ENCODE results near the gene PDE1A. TPM values are rescaled to one million over a fixed set of nuclear protein-coding genes. Genes with fewer than 3 reads are reported as not detected.

PDE1A gene
- total RNA-seq, 3 donors from 2014 or later (not counting 1 experiment from before 2014, with no cell fraction given): not detected

DNA sequence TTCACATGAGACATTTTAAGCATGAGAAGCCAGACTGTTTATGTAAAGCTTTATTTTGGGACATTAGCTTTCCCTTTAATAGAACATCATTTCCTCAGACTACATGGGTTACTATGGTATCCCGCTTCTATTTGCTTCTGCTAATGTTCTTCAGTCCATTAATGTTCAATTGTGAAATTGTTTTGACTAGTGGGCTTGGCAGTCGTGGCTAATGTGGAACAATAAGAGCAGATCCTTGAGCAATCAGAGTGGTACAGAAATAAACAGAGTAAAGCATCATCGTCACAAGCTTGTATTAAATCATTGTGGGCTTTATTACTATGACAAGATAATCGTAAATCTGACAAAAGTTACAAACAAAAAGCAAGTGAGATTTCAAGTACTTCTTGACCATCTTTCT lies 60.2 kb downstream of the PDE1A start:
- TF ChIP-seq, protein P1, sequence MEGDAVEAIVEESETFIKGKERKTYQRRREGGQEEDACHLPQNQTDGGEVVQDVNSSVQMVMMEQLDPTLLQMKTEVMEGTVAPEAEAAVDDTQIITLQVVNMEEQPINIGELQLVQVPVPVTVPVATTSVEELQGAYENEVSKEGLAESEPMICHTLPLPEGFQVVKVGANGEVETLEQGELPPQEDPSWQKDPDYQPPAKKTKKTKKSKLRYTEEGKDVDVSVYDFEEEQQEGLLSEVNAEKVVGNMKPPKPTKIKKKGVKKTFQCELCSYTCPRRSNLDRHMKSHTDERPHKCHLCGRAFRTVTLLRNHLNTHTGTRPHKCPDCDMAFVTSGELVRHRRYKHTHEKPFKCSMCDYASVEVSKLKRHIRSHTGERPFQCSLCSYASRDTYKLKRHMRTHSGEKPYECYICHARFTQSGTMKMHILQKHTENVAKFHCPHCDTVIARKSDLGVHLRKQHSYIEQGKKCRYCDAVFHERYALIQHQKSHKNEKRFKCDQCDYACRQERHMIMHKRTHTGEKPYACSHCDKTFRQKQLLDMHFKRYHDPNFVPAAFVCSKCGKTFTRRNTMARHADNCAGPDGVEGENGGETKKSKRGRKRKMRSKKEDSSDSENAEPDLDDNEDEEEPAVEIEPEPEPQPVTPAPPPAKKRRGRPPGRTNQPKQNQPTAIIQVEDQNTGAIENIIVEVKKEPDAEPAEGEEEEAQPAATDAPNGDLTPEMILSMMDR (IDR thresholded peaks at IDR 0.05): no peak
- Histone ChIP-seq H3K4me3 (ENCODE audit: low read length) (no peak overlapping the region), H3K4me1 (ENCODE audit: control insufficient read depth, insufficient read depth, low read length) (no peaks in the 10 kb centered on the region), H3K36me3 (ENCODE audit: control insufficient read depth, insufficient read depth, low read length) (no peaks in the 10 kb centered on the region), H3K27ac (ENCODE audit: low read length) (no peak overlapping the region), H3K9me3 (ENCODE audit: control insufficient read depth, insufficient read depth, low read length) (no peaks in the 10 kb centered on the region), H3K27me3 (ENCODE audit: control insufficient read depth, insufficient read depth, low read length) (no peaks in the 10 kb centered on the region)
- Mint-ChIP-seq H3K4me1 (no peaks in the 10 kb centered on the region), H3K36me3 (no peaks in the 10 kb centered on the region), H3K27me3 (ENCODE audit: low read depth in 2 of 2) (no peaks in the 10 kb centered on the region), H3K9me3 (peaks cover 13 to 16% of the 10 kb centered on the region in 2 donors), H3K27ac (no peak overlapping the region), H3K4me3 (no peak overlapping the region)
- WGBS (ENCODE audit: insufficient coverage): 81% methylated on average over 3 of the region's 4 CpGs
- no peak for DNase-seq
- intact Hi-C loops (cut with micrococcal nuclease): no loop called here
- no peak for ATAC-seq

DNA sequence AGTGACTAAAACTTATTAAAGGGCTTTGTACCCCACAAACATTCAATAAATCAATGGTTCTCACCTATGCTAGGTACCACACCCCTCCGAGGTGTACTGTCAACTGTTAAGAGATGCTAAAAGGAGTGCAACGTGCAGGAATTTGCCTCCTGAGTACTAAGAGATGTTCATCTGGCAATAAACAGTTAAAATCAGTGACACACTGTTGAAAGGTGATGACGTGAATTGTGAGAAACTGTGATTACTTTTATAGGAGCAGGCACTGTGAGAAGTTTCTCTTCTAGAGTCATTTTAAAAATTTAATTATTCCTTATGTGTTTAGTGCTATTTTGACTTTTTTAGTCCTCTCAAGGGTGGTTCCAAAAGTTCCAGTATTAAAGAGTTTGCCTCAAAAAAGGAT lies 61.0 kb downstream of the PDE1A start:
- Mint-ChIP-seq H3K36me3 (no peaks in the 10 kb centered on the region), H3K27me3 (ENCODE audit: low read depth in 2 of 2) (no peaks in the 10 kb centered on the region), H3K4me1 (no peaks in the 10 kb centered on the region), H3K4me3 (no peak overlapping the region), H3K27ac (no peak overlapping the region), H3K9me3 (peaks cover 13 to 16% of the 10 kb centered on the region in 2 donors)
- Histone ChIP-seq H3K4me3 (ENCODE audit: low read length) (no peak overlapping the region), H3K36me3 (ENCODE audit: control insufficient read depth, insufficient read depth, low read length) (no peaks in the 10 kb centered on the region), H3K4me1 (ENCODE audit: control insufficient read depth, insufficient read depth, low read length) (no peaks in the 10 kb centered on the region), H3K27ac (ENCODE audit: low read length) (no peak overlapping the region), H3K9me3 (ENCODE audit: control insufficient read depth, insufficient read depth, low read length) (no peaks in the 10 kb centered on the region), H3K27me3 (ENCODE audit: control insufficient read depth, insufficient read depth, low read length) (no peaks in the 10 kb centered on the region)
- intact Hi-C loops (cut with micrococcal nuclease): no loop called here
- no peak for ATAC-seq
- 75% methylated on average over 3 of the region's 3 CpGs for WGBS (ENCODE audit: insufficient coverage)
- DNase-seq: no peak
- TF ChIP-seq, protein P1 (IDR thresholded peaks at IDR 0.05): no peak

DNA sequence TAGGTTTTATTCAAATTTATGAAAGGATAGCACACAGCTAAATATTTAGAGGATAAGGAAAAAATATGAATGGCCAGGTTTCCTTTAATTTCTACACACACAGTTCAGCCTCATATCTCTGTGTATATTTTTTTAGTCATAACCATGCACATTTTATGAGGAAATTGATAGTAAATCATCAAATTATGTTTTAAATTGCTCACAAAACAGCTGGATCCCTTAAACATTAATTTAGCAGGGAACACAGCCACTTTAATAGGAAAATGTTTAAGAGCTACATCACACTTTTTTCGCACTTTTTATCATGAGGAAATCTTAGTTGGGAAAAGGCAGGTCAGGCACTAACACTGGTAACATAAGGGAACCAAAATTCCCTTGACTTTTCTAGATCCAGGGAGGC lies 65.4 kb downstream of the PDE1A start:
- ATAC-seq: no peak
- Histone ChIP-seq H3K36me3 (ENCODE audit: control insufficient read depth, insufficient read depth, low read length) (no peaks in the 10 kb centered on the region), H3K9me3 (ENCODE audit: control insufficient read depth, insufficient read depth, low read length) (no peaks in the 10 kb centered on the region), H3K4me3 (ENCODE audit: low read length) (no peak overlapping the region), H3K4me1 (ENCODE audit: control insufficient read depth, insufficient read depth, low read length) (no peaks in the 10 kb centered on the region), H3K27me3 (ENCODE audit: control insufficient read depth, insufficient read depth, low read length) (no peaks in the 10 kb centered on the region), H3K27ac (ENCODE audit: low read length) (no peak overlapping the region)
- whole genome bisulfite sequencing (ENCODE audit: insufficient coverage): 100% methylated on average over 1 of the region's 1 CpG
- no peaks in the 10 kb centered on the region for H3K4me1 Mint-ChIP-seq
- H3K4me3 Mint-ChIP-seq: no peak overlapping the region
- TF ChIP-seq, protein P1 (IDR thresholded peaks at IDR 0.05): no peak
- no peak overlapping the region for H3K27ac Mint-ChIP-seq
- no peaks in the 10 kb centered on the region for H3K27me3 Mint-ChIP-seq (ENCODE audit: low read depth in 2 of 2)
- H3K36me3 Mint-ChIP-seq: no peaks in the 10 kb centered on the region
- intact Hi-C loops (cut with micrococcal nuclease): no loop called here
- peaks cover 12% of the 10 kb centered on the region in 2 donors for H3K9me3 Mint-ChIP-seq
- no peak for DNase-seq

DNA sequence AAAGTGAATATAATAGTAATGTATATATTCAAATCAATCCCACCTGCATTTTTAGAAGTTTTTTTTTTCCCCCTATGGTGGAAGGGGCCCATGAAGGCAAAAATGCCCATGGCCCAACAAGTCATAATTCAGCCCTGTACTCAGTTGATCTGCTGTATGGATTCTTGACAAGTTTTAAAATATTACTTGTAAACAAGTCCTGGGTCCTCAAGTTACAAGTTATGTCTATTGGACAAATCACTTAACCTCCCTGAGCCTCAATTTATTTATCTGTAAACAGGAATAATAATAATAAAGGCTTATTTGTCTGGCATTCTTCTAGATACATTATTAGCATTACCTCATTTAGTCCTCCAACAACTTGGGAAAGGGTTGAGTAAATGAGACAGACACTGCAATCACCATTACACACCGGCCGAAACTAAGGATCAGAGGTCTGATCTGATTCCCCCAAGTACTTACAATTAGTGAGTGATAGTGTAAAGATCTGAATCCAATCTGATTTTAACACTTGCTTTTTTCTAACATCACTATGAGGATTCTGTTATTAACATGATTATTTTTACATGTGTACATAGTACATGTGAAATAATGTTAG lies 66.1 kb downstream of the PDE1A start:
- intact Hi-C loops (cut with micrococcal nuclease): no loop called here

More for the DNA sequence above, 66.1 kb downstream of the PDE1A start:
- no peak for DNase-seq
- Mint-ChIP-seq H3K27me3 (ENCODE audit: low read depth in 2 of 2) (no peaks in the 10 kb centered on the region), H3K36me3 (no peaks in the 10 kb centered on the region), H3K4me3 (no peak overlapping the region), H3K4me1 (no peaks in the 10 kb centered on the region), H3K9me3 (peaks cover 12% of the 10 kb centered on the region in 2 donors), H3K27ac (no peak overlapping the region)
- Histone ChIP-seq H3K9me3 (ENCODE audit: control insufficient read depth, insufficient read depth, low read length) (no peaks in the 10 kb centered on the region), H3K27ac (ENCODE audit: low read length) (no peak overlapping the region), H3K27me3 (ENCODE audit: control insufficient read depth, insufficient read depth, low read length) (no peaks in the 10 kb centered on the region), H3K36me3 (ENCODE audit: control insufficient read depth, insufficient read depth, low read length) (no peaks in the 10 kb centered on the region), H3K4me1 (ENCODE audit: control insufficient read depth, insufficient read depth, low read length) (no peaks in the 10 kb centered on the region), H3K4me3 (ENCODE audit: low read length) (no peak overlapping the region)
- WGBS (ENCODE audit: insufficient coverage): no CpG with 5 or more reads among the region's 2 CpGs
- TF ChIP-seq, protein P1 (IDR thresholded peaks at IDR 0.05): no peak
- no peak for ATAC-seq

Measured in natural killer cell (primary cell).